NK-92 (cell line): ENCODE measurements around the gene L3MBTL4.
"Not testable (repeated sequence)": the region's sequence is repeated elsewhere in the genome, so short reads cannot be mapped to it uniquely, and the experiment has no call there.

Source experiments
- DNase-seq: peaks from one replicate; lab custom pipeline; 2025; ENCODE audit not compliant: unreplicated experiment; lab: John Stamatoyannopoulos, UW

Gene L3MBTL4

GRCh38 chr18:6200204-6200774, 214.4 kb downstream of the L3MBTL4 start:
- DNase-seq: no peak

DNA sequence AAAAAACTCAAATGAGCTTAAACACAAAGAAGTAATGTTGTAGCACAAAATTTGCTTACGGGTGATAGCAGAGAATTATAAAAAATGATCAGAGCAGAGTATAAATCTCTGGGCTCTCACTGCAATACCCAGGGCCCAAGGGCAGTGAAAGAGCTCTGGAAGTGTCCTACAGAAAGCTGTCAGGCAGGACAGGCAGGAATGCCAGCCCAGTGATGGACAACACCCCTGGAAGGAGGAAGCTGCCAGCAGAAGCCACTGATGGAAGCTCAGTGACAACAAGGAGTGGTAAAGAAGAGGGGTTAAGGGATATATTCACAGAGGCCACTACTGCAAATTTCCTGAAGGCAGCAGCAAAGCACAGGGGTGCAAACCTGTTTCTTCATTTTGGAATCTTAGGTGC, 214.9 kb downstream of the L3MBTL4 start:
- no peak for DNase-seq

- DNase-seq: no peak
Measured at GRCh38 chr18:6198585-6198984, 216.1 kb downstream of the L3MBTL4 start.

GRCh38 chr18:6194640-6195039, 220.1 kb downstream of the L3MBTL4 start:
- DNase-seq: no peak

- DNase-seq: not testable (repeated sequence)
Measured at GRCh38 chr18:6185782-6186181, 228.9 kb downstream of the L3MBTL4 start.

GRCh38 chr18:6174983-6175745, 239.5 kb downstream of the L3MBTL4 start:
- DNase-seq: no peak

GRCh38 chr18:6170604-6171003, 244.1 kb downstream of the L3MBTL4 start:
- DNase-seq: no peak

- DNase-seq: no peak
Measured at GRCh38 chr18:6161549-6161948, 253.2 kb downstream of the L3MBTL4 start.

DNA sequence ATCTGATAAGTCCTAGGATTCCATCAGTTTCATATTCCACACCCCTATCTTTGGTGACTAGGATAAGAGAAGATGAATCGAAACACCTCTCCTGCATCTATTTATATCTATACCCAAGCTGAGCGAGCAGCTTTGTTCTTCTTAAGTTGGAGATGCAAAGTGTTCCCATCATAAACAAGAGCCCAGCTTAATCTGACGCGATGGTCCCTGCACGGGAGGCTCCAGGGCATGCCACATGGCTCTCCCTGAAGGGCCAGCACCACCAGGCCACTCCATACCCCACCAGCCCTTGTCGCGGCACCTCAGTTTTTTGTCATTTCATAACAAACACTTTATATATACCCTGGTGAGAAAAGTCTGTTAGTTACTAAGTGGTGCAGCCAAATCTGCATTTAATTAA, 255.3 kb downstream of the L3MBTL4 start:
- DNase-seq: no peak

DNA sequence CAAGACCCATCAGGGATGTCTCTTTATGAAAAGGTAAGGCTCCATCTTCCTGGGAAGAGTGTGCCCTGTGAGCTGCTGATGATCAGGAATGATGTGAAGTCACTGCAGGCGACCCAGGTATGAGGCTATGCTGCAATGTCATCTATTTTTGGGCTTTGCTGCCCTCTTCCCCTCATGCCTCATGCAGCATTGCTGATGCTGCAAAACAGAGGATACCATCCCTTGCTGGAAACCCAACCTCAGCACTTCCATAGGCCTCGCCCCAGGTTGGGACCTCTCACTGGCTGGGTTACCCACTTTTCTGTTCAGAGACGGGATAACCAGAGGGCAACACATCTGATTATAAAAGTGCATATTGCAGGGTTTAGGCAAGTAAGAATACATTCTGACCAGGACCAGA, 255.8 kb downstream of the L3MBTL4 start:
- DNase-seq: no peak

GRCh38 chr18:6156446-6156845, 258.3 kb downstream of the L3MBTL4 start:
- no peak for DNase-seq

DNA sequence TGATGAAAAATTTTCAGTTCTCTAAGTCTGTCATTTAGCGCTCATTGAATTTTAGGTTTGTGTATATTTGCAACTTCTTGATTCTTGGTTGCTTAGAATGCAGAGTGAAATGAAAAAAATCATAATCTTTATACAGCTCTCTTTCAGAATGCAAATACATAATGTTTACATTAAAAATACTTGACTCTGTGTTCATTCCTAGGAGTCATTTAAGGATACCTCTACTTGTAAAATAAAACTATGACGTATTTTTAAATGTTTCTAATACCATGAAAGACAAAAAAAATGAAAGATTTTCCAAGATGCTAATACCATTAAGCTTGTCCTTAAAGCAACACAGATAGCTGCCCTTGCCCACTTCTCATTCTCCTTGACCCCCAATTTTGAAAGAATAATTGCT, 259.0 kb downstream of the L3MBTL4 start:
- no peak for DNase-seq

GRCh38 chr18:6150430-6150829, 264.3 kb downstream of the L3MBTL4 start:
- no peak for DNase-seq

GRCh38 chr18:6146307-6146661, 268.4 kb downstream of the L3MBTL4 start:
- DNase-seq: no peak

DNA sequence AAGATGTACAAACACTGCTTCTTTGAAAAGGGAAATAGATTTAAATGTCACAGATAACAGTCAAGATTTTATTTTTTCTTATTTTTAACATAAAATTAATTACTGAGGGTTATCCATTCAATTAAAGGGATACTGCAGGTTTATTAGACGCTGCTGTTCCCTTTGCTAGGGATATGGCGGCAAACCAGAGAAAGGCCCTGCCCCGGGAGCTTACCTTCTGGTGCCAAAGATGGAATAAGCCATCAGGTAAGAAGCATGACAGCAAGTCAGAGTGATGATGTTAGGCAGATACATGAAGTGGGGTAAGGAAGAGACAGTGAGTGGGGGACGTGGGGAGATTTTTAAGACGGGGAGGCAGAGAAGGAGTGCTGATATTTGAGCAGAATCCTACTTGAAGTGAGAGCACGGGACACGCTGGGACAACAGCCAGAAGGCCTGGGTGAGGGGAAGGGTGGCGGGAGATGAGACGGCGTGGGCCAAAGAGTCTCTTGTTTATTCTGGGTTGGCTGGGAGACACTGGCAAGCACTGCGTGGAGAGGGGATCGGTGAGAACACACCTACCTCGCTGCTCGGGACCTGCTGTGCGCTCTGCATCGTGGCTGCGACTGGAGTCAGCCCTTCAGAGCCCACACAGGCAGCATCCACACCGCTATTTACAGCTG, 268.9 kb downstream of the L3MBTL4 start:
- no peak for DNase-seq

DNA sequence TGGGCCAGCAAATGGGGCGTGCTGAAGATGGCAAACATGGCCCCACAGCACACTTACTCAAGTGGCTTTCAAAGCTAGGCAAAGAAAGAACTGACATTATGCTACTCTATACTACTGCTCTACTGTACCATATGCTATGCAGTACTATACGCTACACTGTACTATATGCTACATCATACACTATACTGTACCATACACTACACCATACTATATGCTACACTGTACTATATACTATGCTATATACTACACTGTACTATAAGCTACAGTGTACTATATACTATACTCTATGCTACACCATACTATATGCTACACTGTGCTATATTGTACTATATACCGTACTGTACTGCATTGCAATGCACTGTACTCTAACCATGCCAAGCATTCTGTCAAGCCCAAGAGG, 275.7 kb downstream of the L3MBTL4 start:
- DNase-seq: no peak

GRCh38 chr18:6135901-6136300, 278.8 kb downstream of the L3MBTL4 start:
- DNase-seq: not testable (repeated sequence)

DNA sequence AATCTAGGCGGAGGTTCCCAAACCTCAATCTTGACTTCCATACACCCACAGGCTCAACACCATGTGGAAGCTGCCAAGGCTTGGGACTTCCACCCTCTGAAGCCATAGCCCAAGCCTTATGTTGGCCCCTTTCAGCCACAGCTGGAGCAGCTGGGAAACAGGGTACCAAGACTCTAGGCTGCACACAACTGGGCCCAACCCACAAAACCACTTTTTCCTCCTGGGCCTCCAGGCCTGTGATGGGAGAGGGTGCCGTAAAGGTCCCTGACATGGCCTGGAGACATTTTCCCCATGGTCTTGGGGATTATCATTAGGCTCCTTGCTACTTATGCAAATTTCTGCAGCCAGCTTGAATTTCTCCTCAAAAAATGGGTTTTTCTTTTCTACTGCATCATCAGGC, 279.7 kb downstream of the L3MBTL4 start:
- not testable (repeated sequence) for DNase-seq

GRCh38 chr18:6132751-6133368, 281.9 kb downstream of the L3MBTL4 start:
- no peak for DNase-seq

- DNase-seq: no peak
Measured at GRCh38 chr18:6120820-6121279, 293.9 kb downstream of the L3MBTL4 start.

DNA sequence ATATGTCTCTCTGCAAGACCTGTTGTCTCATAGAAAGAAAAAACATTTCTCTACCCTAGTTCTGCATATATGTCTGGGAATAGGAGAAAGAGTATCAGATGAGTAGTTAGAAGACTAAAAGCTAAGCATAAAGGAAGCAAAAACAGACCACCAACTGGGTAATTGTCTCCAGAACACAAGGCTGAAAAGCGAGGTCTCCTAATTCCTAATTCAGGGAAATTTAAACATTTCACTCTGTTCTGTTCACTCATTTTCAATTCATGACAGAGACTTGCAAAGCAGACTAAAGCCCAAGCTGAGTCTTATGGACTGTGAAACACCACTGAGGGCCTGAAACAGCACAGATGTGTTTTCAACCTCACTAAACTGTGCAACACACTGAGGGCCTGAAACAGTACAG, 294.9 kb downstream of the L3MBTL4 start:
- no peak for DNase-seq

- no peak for DNase-seq
Measured at GRCh38 chr18:6118080-6118479, 296.6 kb downstream of the L3MBTL4 start.
